ENCODE measurements around the gene XK.

DNA sequence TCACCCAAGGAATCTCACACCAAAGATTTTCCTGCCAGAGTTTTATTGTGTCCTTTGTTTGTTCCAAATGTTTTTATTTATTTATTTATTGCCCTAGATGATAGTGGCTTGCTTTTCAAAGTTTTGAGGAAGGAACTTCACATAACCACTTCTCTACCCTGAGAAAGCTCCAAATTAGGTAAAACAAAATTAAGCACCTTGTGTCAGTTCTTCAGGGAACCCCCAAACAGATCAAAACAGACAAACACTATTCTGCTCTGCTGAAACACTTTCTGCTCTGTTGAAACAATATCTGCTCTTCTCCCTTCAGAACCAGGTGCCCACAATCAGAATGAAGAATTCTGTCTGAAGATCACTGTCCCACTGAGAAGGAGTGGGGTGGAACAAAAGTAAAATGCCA lies 77.8 kb downstream of the XK start:
- TF ChIP-seq, protein P1, sequence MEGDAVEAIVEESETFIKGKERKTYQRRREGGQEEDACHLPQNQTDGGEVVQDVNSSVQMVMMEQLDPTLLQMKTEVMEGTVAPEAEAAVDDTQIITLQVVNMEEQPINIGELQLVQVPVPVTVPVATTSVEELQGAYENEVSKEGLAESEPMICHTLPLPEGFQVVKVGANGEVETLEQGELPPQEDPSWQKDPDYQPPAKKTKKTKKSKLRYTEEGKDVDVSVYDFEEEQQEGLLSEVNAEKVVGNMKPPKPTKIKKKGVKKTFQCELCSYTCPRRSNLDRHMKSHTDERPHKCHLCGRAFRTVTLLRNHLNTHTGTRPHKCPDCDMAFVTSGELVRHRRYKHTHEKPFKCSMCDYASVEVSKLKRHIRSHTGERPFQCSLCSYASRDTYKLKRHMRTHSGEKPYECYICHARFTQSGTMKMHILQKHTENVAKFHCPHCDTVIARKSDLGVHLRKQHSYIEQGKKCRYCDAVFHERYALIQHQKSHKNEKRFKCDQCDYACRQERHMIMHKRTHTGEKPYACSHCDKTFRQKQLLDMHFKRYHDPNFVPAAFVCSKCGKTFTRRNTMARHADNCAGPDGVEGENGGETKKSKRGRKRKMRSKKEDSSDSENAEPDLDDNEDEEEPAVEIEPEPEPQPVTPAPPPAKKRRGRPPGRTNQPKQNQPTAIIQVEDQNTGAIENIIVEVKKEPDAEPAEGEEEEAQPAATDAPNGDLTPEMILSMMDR (IDR thresholded peaks at IDR 0.05), result no peak
- TF ChIP-seq EP300 (IDR thresholded peaks at IDR 0.05) (no peak), POLR2A (IDR thresholded peaks at IDR 0.05) (no peak)
